Measurements from ENCODE around the gene IQCB1.

- TF ChIP-seq CTCF (conservative IDR thresholded peaks at IDR 0.05; ENCODE audit: low read depth in 2 of 2) (no peak), POLR2AphosphoS5 (IDR thresholded peaks at IDR 0.05; ENCODE audit: low read depth) (no peak), NANOG (IDR thresholded peaks at IDR 0.05; ENCODE audit: borderline replicate concordance) (no peak)
These were observed 48.4 kb downstream of the IQCB1 start for GRCh38 chr3:121786485-121786884.
